Keratinocyte (primary cell): ENCODE measurements around the gene PITPNC1. TPM values are rescaled to one million over a fixed set of nuclear protein-coding genes. Genes with fewer than 3 reads are reported as not detected.

Experiments
- DNase-seq: peaks from one replicate; pipeline ENCODE4 v3.0.0-alpha.2; 2011; ENCODE audit warnings: low read depth, missing footprints, low spot score
- FAIRE-seq: peaks from 2 replicates; lab custom pipeline; 2011; peaks lifted over from hg19 to GRCh38; lab: Jason Lieb, UNC
- H2AFZ ChIP-seq: 2 replicates; pipeline ENCODE4 v1.6.0; 2012; ENCODE audit warnings: low read length, control low read depth, inconsistent platforms; ENCODE audit not compliant: control insufficient read depth
- H3K27ac ChIP-seq: 2 replicates; pipeline ENCODE4 v1.5.1; 2011; ENCODE audit warnings: low read length; ENCODE audit not compliant: control insufficient read depth, insufficient read depth
- H3K27me3 ChIP-seq: 3 replicates; pipeline ENCODE4 v1.6.0; 2011; ENCODE audit warnings: low read length; ENCODE audit not compliant: control insufficient read depth, insufficient read depth; ENCODE audit errors: extremely low read depth
- H3K36me3 ChIP-seq, 2 experiments: 2 replicates in 1 of 2; 3 replicates in 1 of 2; pipeline ENCODE4 v1.5.1; 2011; ENCODE audit warnings: low read length in 2 of 2, mild to moderate bottlenecking in 1 of 2; ENCODE audit not compliant: control insufficient read depth in 2 of 2, insufficient read depth in 2 of 2; ENCODE audit errors: extremely low read depth in 1 of 2
- H3K4me1 ChIP-seq: 3 replicates; pipeline ENCODE4 v1.5.1; 2011; ENCODE audit warnings: low read length; ENCODE audit not compliant: control insufficient read depth, insufficient read depth; ENCODE audit errors: extremely low read depth
- H3K4me2 ChIP-seq: 3 replicates; pipeline ENCODE4 v1.6.0; 2011; ENCODE audit warnings: low read depth, low read length; ENCODE audit not compliant: control insufficient read depth, insufficient read depth; ENCODE audit errors: extremely low read depth
- H3K4me3 ChIP-seq, 3 experiments: fragments of 200-600 bp in 1 of 3; sonication (generic) in 1 of 3; 2 replicates in 2 of 3; 3 replicates in 1 of 3; pipeline ENCODE4 v1.5.1; 2011 to 2016; ENCODE audit warnings: low read length in 3 of 3, mild to moderate bottlenecking in 3 of 3, control low read depth in 2 of 3, inconsistent platforms in 1 of 3, low read depth in 1 of 3, mixed read lengths in 1 of 3, mixed run types in 1 of 3, moderate library complexity in 1 of 3; ENCODE audit not compliant: control insufficient read depth in 2 of 3, insufficient read depth in 2 of 3; ENCODE audit errors: extremely low read depth in 1 of 3
- H3K79me2 ChIP-seq: 2 replicates; pipeline ENCODE4 v1.6.0; 2012; ENCODE audit warnings: low read length; ENCODE audit not compliant: control insufficient read depth, insufficient read depth
- H3K9ac ChIP-seq: 3 replicates; pipeline ENCODE4 v1.6.0; 2011; ENCODE audit warnings: low read length; ENCODE audit not compliant: control insufficient read depth, insufficient read depth; ENCODE audit errors: extremely low read depth
- H3K9me1 ChIP-seq: 3 replicates; pipeline ENCODE4 v1.6.0; 2011; ENCODE audit warnings: low read length; ENCODE audit not compliant: control insufficient read depth, insufficient read depth; ENCODE audit errors: extremely low read depth
- H3K9me3 ChIP-seq: 2 replicates; pipeline ENCODE4 v1.5.1; 2012; ENCODE audit warnings: low read depth, low read length; ENCODE audit not compliant: control insufficient read depth
- H4K20me1 ChIP-seq: 3 replicates; pipeline ENCODE4 v1.6.0; 2011; ENCODE audit warnings: low read length; ENCODE audit not compliant: control insufficient read depth, insufficient read depth; ENCODE audit errors: extremely low read depth
- EZH2 ChIP-seq: IDR thresholded peaks from one replicate; pipeline ENCODE4 v1.6.1; 2012; ENCODE audit warnings: inconsistent platforms, mild to moderate bottlenecking, low read length, moderate library complexity
- dilution Hi-C: fragments of 300-500 bp; cut with MboI; formaldehyde crosslinking; loops from one replicate; pipeline ENCODE4 v1.7.0; 2020; ENCODE audit warnings: low sequenced_read_pairs; ENCODE audit not compliant: extremely low pct_ligation_motif_present
- polyA plus RNA-seq, 5 experiments: library from polyadenylated mRNA; depleted of rRNA in 3 of 5; stranded (reverse) in 3 of 5; stranded (forward) in 1 of 5; unstranded in 1 of 5; fragments of >200 nt; gene quantifications; 1 replicate in 1 of 5; 2 replicates in 3 of 5; 3 replicates in 1 of 5; pipeline versions ENCODE4 v1.2.1 to v1.2.3, GENCODE V29; 2011 to 2012; ENCODE audit warnings: missing spikeins in 2 of 5, low read depth in 1 of 5, low replicate concordance in 1 of 5
- TF ChIP-seq, protein P1 (sequence below), 3 experiments: IDR thresholded peaks in 1 of 3; conservative IDR thresholded peaks in 1 of 3; optimal IDR thresholded peaks in 1 of 3; 2 replicates in 2 of 3; 3 replicates in 1 of 3; pipeline versions ENCODE3 to v1.5.1; 2011; ENCODE audit warnings: low read length in 3 of 3, mild to moderate bottlenecking in 3 of 3, moderate library complexity in 2 of 3, control low read depth in 1 of 3, inconsistent platforms in 1 of 3; ENCODE audit not compliant: insufficient read depth in 2 of 3; ENCODE audit errors: extremely low read depth in 1 of 3

PITPNC1 gene
- polyA plus RNA-seq, 1 donor (not counting 4 experiments of a cell fraction or from before 2014, with no cell fraction given): 24.8 TPM

DNA sequence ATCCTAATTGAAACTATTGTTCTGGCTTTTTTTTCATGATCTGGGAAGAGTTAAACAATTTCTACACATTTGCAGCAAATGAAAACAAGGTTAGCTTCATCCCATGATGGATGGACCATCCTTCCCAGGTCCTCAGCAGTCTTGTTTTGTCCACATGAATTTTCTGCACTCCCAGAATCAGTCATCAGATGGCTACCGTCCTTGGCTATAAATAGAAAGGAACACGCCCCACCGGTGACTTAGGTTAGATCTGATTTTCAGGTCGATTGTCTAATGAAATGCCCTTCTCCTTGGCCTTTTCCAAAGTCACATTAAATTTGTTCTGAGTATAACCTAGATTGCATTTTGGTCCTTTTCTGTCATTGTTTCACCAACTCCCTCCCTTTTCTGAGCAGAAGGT lies 299.2 kb downstream of the PITPNC1 start:
- dilution Hi-C loops: no loop called here
- H4K20me1 ChIP-seq: no peaks in the 10 kb centered on the region
- H3K36me3 ChIP-seq: peaks cover 3 to 15% of the 10 kb centered on the region in 2 experiments
- H3K9me3 ChIP-seq: no peaks in the 10 kb centered on the region
- TF ChIP-seq, protein P1, sequence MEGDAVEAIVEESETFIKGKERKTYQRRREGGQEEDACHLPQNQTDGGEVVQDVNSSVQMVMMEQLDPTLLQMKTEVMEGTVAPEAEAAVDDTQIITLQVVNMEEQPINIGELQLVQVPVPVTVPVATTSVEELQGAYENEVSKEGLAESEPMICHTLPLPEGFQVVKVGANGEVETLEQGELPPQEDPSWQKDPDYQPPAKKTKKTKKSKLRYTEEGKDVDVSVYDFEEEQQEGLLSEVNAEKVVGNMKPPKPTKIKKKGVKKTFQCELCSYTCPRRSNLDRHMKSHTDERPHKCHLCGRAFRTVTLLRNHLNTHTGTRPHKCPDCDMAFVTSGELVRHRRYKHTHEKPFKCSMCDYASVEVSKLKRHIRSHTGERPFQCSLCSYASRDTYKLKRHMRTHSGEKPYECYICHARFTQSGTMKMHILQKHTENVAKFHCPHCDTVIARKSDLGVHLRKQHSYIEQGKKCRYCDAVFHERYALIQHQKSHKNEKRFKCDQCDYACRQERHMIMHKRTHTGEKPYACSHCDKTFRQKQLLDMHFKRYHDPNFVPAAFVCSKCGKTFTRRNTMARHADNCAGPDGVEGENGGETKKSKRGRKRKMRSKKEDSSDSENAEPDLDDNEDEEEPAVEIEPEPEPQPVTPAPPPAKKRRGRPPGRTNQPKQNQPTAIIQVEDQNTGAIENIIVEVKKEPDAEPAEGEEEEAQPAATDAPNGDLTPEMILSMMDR (optimal IDR thresholded peaks at IDR 0.05 in 1 of 3, IDR thresholded peaks at IDR 0.05 in 1 of 3, conservative IDR thresholded peaks at IDR 0.05 in 1 of 3; ENCODE audit: extremely low read depth in 1 of 3, insufficient read depth in 2 of 3, low read length in 3 of 3): no peak
- no peak for TF ChIP-seq EZH2
- no peaks in the 10 kb centered on the region for H3K27me3 ChIP-seq
- H3K27ac ChIP-seq: no peak overlapping the region
- no peak overlapping the region for H2AFZ ChIP-seq
- no peak overlapping the region for H3K4me3 ChIP-seq
- H3K9me1 ChIP-seq: no peaks in the 10 kb centered on the region
- DNase-seq (no peak), FAIRE-seq (no peak)
- no peak overlapping the region for H3K9ac ChIP-seq
- no peak overlapping the region for H3K4me2 ChIP-seq
- H3K79me2 ChIP-seq: no peaks in the 10 kb centered on the region
- peaks cover 3% of the 10 kb centered on the region for H3K4me1 ChIP-seq

DNA sequence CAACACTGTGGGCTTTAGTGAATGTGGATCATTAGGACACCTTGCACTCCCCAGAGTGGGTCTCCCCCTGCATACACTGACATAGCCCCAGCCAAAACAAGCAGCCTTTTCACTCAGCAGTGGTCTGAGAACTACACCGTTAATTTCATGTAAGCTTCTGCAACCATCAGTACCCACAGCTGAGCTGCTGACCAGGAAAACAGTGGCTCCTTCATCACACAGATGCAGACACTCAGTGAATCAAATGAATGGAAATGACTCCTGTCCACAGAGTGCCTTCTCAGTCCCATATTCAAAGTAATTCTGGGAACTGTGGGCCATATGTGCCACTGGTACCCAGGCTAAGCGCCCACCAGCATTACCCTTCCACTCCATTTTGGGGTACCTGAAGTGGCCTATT lies 301.3 kb downstream of the PITPNC1 start:
- Histone ChIP-seq H2AFZ (no peak overlapping the region), H3K4me2 (no peak overlapping the region), H3K4me3 (no peak overlapping the region), H3K27ac (no peak overlapping the region), H3K4me1 (no peaks in the 10 kb centered on the region), H3K9me1 (no peaks in the 10 kb centered on the region), H3K9ac (no peak overlapping the region), H3K36me3 (peaks cover 3 to 12% of the 10 kb centered on the region in 2 experiments), H4K20me1 (no peaks in the 10 kb centered on the region), H3K79me2 (no peaks in the 10 kb centered on the region), H3K27me3 (no peaks in the 10 kb centered on the region), H3K9me3 (no peaks in the 10 kb centered on the region)
- no peak for TF ChIP-seq EZH2
- TF ChIP-seq, protein P1 (optimal IDR thresholded peaks at IDR 0.05 in 1 of 3, IDR thresholded peaks at IDR 0.05 in 1 of 3, conservative IDR thresholded peaks at IDR 0.05 in 1 of 3; ENCODE audit: extremely low read depth in 1 of 3, insufficient read depth in 2 of 3, low read length in 3 of 3): no peak
- dilution Hi-C loops: no loop called here
- FAIRE-seq (no peak), DNase-seq (no peak)
